PC-3 (cell line): ENCODE data around the gene CCDC136.

ENCODE experiments used
- CTCF ChIP-seq: fragments of 300-600 bp; sonication (generic); conservative IDR thresholded peaks from 2 replicates; pipeline ENCODE4 v1.5.1; 2017; ENCODE audit warnings: antibody characterized with exemption, low read depth, mild to moderate bottlenecking, low read length
- EZH2 ChIP-seq: fragments of 300-600 bp; sonication (generic); IDR thresholded peaks from one replicate; pipeline ENCODE4 v1.6.1; 2017; ENCODE audit warnings: antibody characterized with exemption, mild to moderate bottlenecking, low read length; ENCODE audit not compliant: unreplicated experiment

GRCh38 chr7:128810473-128810872 lies 18.7 kb downstream of the CCDC136 start:
- TF ChIP-seq CTCF: no peak
- TF ChIP-seq EZH2: no peak
